Measurements from ENCODE around the gene GARS1.

The GARS1 gene

DNA sequence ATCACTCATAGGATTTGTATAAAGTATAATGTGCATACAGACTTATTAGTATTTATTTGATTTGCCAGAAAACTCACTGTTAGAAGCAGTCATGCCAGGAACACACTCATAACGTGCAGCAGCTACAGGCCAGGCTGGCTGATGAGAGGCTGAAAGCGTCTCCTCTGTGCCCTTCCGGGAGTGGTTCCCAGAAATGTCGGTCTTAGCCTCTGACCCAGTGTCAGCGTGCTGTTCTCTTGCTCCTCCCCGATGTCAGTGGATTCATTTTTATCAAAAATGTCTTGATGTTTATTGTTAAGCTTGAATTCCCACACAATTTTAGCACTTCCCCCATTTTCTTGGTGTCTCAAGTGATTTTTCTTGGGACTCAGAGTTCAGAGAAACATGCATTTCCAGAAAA is 33.3 kb upstream of the GARS1 start:
- Histone ChIP-seq H3K9ac (ENCODE audit: low read depth, low read length, poor library complexity, severe bottlenecking) (no peak overlapping the region), H3F3A (ENCODE audit: low read depth) (no peaks in the 10 kb centered on the region), H3K79me2 (ENCODE audit: insufficient read depth, low read length) (no peaks in the 10 kb centered on the region), H3K4me3 (ENCODE audit: low read length, poor library complexity, severe bottlenecking) (no peak overlapping the region), H3K36me3 (ENCODE audit: insufficient read depth, low read length) (peaks cover 2% of the 10 kb centered on the region; the same call in 1 of the 2 replicates), H3K4me2 (ENCODE audit: low read depth, low read length, poor library complexity, severe bottlenecking) (no peak overlapping the region), H3K9me3 (ENCODE audit: insufficient read depth, low read depth, low read length) (no peaks in the 10 kb centered on the region), H4K20me1 (ENCODE audit: insufficient read depth, low read length, poor library complexity, severe bottlenecking) (no peaks in the 10 kb centered on the region), H3K9me2 (replicated peaks; ENCODE audit: low read depth, low read length) (no peaks in the 10 kb centered on the region), H3K27me3 (ENCODE audit: insufficient read depth, low read length, poor library complexity, severe bottlenecking) (no peaks in the 10 kb centered on the region), H2AFZ (ENCODE audit: low read length) (no peak overlapping the region), H3K4me1 (ENCODE audit: insufficient read depth, low read length, poor library complexity, severe bottlenecking) (no peaks in the 10 kb centered on the region)
- TF ChIP-seq EZH2phosphoT487 (IDR thresholded peaks at IDR 0.05; ENCODE audit: borderline replicate concordance), result no peak
- TF ChIP-seq, protein P1, sequence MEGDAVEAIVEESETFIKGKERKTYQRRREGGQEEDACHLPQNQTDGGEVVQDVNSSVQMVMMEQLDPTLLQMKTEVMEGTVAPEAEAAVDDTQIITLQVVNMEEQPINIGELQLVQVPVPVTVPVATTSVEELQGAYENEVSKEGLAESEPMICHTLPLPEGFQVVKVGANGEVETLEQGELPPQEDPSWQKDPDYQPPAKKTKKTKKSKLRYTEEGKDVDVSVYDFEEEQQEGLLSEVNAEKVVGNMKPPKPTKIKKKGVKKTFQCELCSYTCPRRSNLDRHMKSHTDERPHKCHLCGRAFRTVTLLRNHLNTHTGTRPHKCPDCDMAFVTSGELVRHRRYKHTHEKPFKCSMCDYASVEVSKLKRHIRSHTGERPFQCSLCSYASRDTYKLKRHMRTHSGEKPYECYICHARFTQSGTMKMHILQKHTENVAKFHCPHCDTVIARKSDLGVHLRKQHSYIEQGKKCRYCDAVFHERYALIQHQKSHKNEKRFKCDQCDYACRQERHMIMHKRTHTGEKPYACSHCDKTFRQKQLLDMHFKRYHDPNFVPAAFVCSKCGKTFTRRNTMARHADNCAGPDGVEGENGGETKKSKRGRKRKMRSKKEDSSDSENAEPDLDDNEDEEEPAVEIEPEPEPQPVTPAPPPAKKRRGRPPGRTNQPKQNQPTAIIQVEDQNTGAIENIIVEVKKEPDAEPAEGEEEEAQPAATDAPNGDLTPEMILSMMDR (conservative IDR thresholded peaks at IDR 0.05; ENCODE audit: low read length), result no peak

DNA sequence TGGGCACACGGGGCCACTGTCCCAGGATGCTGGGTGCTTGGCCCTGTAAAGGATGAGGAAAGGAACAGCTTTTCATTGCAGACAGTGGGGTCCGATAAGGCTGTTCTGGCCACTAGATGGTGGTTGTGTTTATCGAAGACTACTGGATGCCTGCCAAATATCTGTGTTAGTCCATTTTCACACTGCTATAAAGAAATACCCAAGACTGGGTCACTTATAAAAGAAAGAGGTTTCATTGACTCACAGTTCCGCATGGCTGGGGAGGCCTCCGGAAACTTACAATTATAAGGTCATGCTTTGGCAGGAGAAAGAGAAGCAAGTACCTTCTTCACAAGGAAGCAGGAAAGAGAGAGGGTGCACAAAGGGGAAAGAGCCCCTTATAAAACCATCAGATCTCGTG is 32.2 kb upstream of the GARS1 start:
- Histone ChIP-seq H3F3A (ENCODE audit: low read depth) (no peaks in the 10 kb centered on the region), H3K36me3 (ENCODE audit: insufficient read depth, low read length) (peaks cover 2% of the 10 kb centered on the region; the same call in 1 of the 2 replicates), H3K79me2 (ENCODE audit: insufficient read depth, low read length) (no peaks in the 10 kb centered on the region), H3K9me2 (replicated peaks; ENCODE audit: low read depth, low read length) (no peaks in the 10 kb centered on the region), H3K9me3 (ENCODE audit: insufficient read depth, low read depth, low read length) (no peaks in the 10 kb centered on the region), H4K20me1 (ENCODE audit: insufficient read depth, low read length, poor library complexity, severe bottlenecking) (no peaks in the 10 kb centered on the region), H3K4me1 (ENCODE audit: insufficient read depth, low read length, poor library complexity, severe bottlenecking) (no peaks in the 10 kb centered on the region), H3K4me3 (ENCODE audit: low read length, poor library complexity, severe bottlenecking) (no peak overlapping the region), H2AFZ (ENCODE audit: low read length) (no peak overlapping the region), H3K9ac (ENCODE audit: low read depth, low read length, poor library complexity, severe bottlenecking) (no peak overlapping the region), H3K4me2 (ENCODE audit: low read depth, low read length, poor library complexity, severe bottlenecking) (no peak overlapping the region), H3K27me3 (ENCODE audit: insufficient read depth, low read length, poor library complexity, severe bottlenecking) (no peaks in the 10 kb centered on the region)
- TF ChIP-seq EZH2phosphoT487 (IDR thresholded peaks at IDR 0.05; ENCODE audit: borderline replicate concordance), result no peak
- TF ChIP-seq, protein P1 (conservative IDR thresholded peaks at IDR 0.05; ENCODE audit: low read length), result no peak

DNA sequence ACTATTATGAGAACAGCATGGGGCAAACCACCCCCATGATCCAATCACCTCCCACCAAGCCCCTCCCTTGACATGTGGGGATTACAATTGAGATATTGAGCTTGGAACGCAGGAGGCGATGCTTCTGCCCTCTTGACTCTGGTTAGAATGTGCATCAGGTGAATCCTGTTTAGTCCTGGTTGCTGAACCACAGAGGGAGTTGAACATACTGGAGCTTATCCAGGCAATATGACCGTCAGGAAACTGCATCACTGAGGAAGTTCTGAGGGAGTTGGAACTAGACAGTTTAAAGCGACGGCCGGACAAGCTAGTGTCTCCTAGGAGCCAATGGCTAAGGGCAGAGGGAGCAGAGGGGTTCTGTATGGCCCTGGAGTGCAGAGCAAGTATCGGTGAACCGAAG is 31.8 kb upstream of the GARS1 start:
- Histone ChIP-seq H3K36me3 (ENCODE audit: insufficient read depth, low read length) (peaks cover 2% of the 10 kb centered on the region; the same call in 1 of the 2 replicates), H3F3A (ENCODE audit: low read depth) (no peaks in the 10 kb centered on the region), H3K27me3 (ENCODE audit: insufficient read depth, low read length, poor library complexity, severe bottlenecking) (no peaks in the 10 kb centered on the region), H3K4me2 (ENCODE audit: low read depth, low read length, poor library complexity, severe bottlenecking) (no peak overlapping the region), H4K20me1 (ENCODE audit: insufficient read depth, low read length, poor library complexity, severe bottlenecking) (no peaks in the 10 kb centered on the region), H3K4me3 (ENCODE audit: low read length, poor library complexity, severe bottlenecking) (no peak overlapping the region), H2AFZ (ENCODE audit: low read length) (no peak overlapping the region), H3K9me2 (replicated peaks; ENCODE audit: low read depth, low read length) (no peaks in the 10 kb centered on the region), H3K4me1 (ENCODE audit: insufficient read depth, low read length, poor library complexity, severe bottlenecking) (no peaks in the 10 kb centered on the region), H3K79me2 (ENCODE audit: insufficient read depth, low read length) (no peaks in the 10 kb centered on the region), H3K9ac (ENCODE audit: low read depth, low read length, poor library complexity, severe bottlenecking) (no peak overlapping the region), H3K9me3 (ENCODE audit: insufficient read depth, low read depth, low read length) (no peaks in the 10 kb centered on the region)
- TF ChIP-seq, protein P1 (conservative IDR thresholded peaks at IDR 0.05; ENCODE audit: low read length), result no peak
- no peak for TF ChIP-seq EZH2phosphoT487 (IDR thresholded peaks at IDR 0.05; ENCODE audit: borderline replicate concordance)
